Transverse colon (tissue), 4 donors: ENCODE results near the gene SLIT1. TPM values are rescaled to one million over a fixed set of nuclear protein-coding genes. Genes with fewer than 3 reads are reported as not detected.

Experiments used
- DNase-seq: peaks from one replicate; pipeline ENCODE4 v3.0.0-alpha.2; 2019
- H3K27ac ChIP-seq, 4 donors: fragments of 200-600 bp; sonication (generic); 2 replicates each; pipeline ENCODE4 v1.5.1; 2016 to 2018; ENCODE audit warnings: inconsistent platforms in 4 of 4
- H3K27me3 ChIP-seq: fragments of 200-600 bp; sonication (generic); 2 replicates; pipeline ENCODE4 v1.5.1; 2017; ENCODE audit warnings: inconsistent platforms
- H3K36me3 ChIP-seq, 4 donors: fragments of 200-600 bp; sonication (generic); 2 replicates each; pipeline ENCODE4 v1.5.1; 2017 to 2019; ENCODE audit warnings: inconsistent platforms in 4 of 4
- H3K4me1 ChIP-seq, 4 donors: fragments of 200-600 bp; sonication (generic); 2 replicates each; pipeline ENCODE4 v1.5.1; 2017 to 2020; ENCODE audit warnings: inconsistent platforms in 4 of 4
- H3K4me3 ChIP-seq, 4 donors: fragments of 200-600 bp; sonication (generic); 1 replicate in 1 of 4; 2 replicates in 3 of 4; pipeline versions ENCODE4 v1.5.1 to v1.6.1; 2017 to 2019; ENCODE audit warnings: inconsistent platforms in 4 of 4
- H3K9me3 ChIP-seq, 2 donors: fragments of 200-600 bp; sonication (generic); 2 replicates each; pipeline ENCODE4 v1.5.1; 2017 to 2019; ENCODE audit warnings: inconsistent platforms in 2 of 2
- EP300 ChIP-seq: sonication (generic); formaldehyde crosslinking; IDR thresholded peaks from one replicate; pipeline ENCODE4 v1.6.1; 2017; ENCODE audit warnings: antibody characterized with exemption, low read depth
- POLR2A ChIP-seq: fragments of 450-650 bp; IDR thresholded peaks from one replicate; pipeline ENCODE4 v1.6.1; 2016; ENCODE audit warnings: antibody characterized with exemption, mild to moderate bottlenecking, moderate library complexity
- POLR2AphosphoS5 ChIP-seq, 3 donors: sonication (generic); formaldehyde crosslinking; IDR thresholded peaks; one replicate each; pipeline ENCODE4 v1.6.1; 2016; ENCODE audit warnings: antibody characterized with exemption in 3 of 3
- WGBS, 2 donors: methylation state at CpG; one replicate each; pipeline ENCODE4 v1.1.5; 2018; ENCODE audit warnings: low coverage in 1 of 2; 5-methylcytosine and 5-hydroxymethylcytosine counted together
- in situ Hi-C, 4 donors: fragments of 200-750 bp; cut with MboI; loops; one replicate each; pipeline versions ENCODE4 v1.15.0 to v1.15.1; 2017; ENCODE audit warnings: low sequenced_read_pairs in 3 of 4, low pct_ligation_motif_present in 1 of 4, low pct_unique_long_range_greater_than_20kb in 1 of 4
- intact Hi-C: fragments of 100-400 bp; cut with DNase I; formaldehyde crosslinking; loops from one replicate; pipeline ENCODE4 v1.15.1; 2023; ENCODE audit warnings: low total_unique reads
- total RNA-seq, 4 donors: library from RNA; depleted of rRNA; stranded (reverse); fragments of >200 nt; gene quantifications; one replicate each; pipeline ENCODE4 v1.1.0, GENCODE V29; 2016
- TF ChIP-seq, protein P1 (sequence below), 5 experiments: fragments of 200-600 bp in 3 of 5; fragments of 450-650 bp in 2 of 5; sonication (generic) in 3 of 5; IDR thresholded peaks; 1 replicate in 2 of 5; 2 replicates in 3 of 5; pipeline ENCODE4 v1.5.1; 2016 to 2017; ENCODE audit warnings: antibody characterized with exemption in 5 of 5, inconsistent platforms in 3 of 5, mild to moderate bottlenecking in 2 of 5, moderate library complexity in 1 of 5

Gene SLIT1
- total RNA-seq, 4 donors from 2014 or later: 0.27 to 1.9 (median 0.32) TPM; not detected in 1

DNA sequence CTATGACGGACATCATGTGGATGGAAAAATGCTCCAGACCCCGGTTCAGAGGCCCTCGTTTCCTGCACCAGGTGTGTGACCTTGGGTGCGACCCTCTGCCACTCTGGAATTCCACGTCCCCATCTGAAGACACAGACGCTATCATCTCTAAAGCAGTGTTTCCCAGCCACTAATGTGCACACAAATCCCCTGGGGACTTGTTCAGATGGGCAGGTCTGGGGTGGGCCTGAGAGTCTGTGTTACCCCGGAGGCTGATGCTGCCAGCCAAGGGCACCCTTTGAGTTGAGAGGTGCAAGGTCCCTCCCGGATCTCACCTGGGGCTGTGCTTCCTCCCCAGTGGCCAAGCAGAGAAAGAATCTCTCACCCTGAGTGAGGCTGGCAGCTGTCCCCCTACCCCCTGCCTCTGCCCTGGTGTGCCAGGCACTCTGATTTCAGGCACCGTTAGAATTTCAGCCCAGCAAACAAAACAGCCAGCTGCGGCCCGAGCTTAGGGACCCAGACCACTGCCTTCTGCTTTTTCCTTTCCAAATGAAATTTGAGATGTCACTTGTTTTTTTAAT is 90.0 kb downstream of the SLIT1 start:
- TF ChIP-seq, protein P1, sequence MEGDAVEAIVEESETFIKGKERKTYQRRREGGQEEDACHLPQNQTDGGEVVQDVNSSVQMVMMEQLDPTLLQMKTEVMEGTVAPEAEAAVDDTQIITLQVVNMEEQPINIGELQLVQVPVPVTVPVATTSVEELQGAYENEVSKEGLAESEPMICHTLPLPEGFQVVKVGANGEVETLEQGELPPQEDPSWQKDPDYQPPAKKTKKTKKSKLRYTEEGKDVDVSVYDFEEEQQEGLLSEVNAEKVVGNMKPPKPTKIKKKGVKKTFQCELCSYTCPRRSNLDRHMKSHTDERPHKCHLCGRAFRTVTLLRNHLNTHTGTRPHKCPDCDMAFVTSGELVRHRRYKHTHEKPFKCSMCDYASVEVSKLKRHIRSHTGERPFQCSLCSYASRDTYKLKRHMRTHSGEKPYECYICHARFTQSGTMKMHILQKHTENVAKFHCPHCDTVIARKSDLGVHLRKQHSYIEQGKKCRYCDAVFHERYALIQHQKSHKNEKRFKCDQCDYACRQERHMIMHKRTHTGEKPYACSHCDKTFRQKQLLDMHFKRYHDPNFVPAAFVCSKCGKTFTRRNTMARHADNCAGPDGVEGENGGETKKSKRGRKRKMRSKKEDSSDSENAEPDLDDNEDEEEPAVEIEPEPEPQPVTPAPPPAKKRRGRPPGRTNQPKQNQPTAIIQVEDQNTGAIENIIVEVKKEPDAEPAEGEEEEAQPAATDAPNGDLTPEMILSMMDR (IDR thresholded peaks at IDR 0.05): no peak
- no peak for TF ChIP-seq POLR2A
- no peak for TF ChIP-seq POLR2AphosphoS5 (IDR thresholded peaks at IDR 0.05)
- TF ChIP-seq EP300: no peak
- 27 to 48% methylated on average over 2 to 11 of the region's 11 CpGs for WGBS, 2 donors
- Histone ChIP-seq H3K27ac (no peak overlapping the region), H3K36me3 (no peaks in the 10 kb centered on the region), H3K9me3 (no peaks in the 10 kb centered on the region), H3K4me3 (peak overlapping the region in 1 of 4 donors; percentile 2), H3K27me3 (peaks cover 30% of the 10 kb centered on the region), H3K4me1 (peaks cover 0 to 7% (median 0%) of the 10 kb centered on the region in 4 donors)
- intact Hi-C loops (no loop called here), in situ Hi-C loops (loop anchor here in 1 of 4 donors (25.0 kb wide), 1 partner anchor 117 kb away; no protein-coding TSS in a partner anchor)
- DNase-seq: no peak

DNA sequence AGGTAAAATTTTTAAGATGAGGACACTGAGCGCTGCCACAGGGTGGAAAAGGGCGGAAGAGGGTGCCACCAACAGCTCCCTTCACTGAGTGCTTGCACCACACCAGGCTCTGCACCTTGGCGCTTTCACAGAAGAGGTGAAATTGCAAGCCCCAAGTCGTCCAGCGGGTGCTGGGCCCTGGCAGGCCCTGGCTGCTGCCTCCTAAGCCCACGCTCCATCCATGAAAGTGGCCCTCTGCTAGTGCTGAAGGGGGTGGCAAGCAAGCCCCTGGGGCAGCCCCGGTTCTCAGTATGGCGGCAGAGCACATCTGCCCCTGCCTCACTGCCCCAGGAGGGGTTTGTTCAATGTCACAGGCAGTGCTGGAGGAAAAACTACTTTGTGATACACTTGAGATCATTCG is 95.1 kb downstream of the SLIT1 start:
- DNase-seq: no peak
- H3K27me3 ChIP-seq: peaks cover 30% of the 10 kb centered on the region
- in situ Hi-C loops: loop anchor here in 1 of 4 donors (25.0 kb wide), 1 partner anchor 122 kb away; no protein-coding TSS in a partner anchor
- 73 to 100% methylated on average over 1 to 9 of the region's 9 CpGs for WGBS, 2 donors
- no peak overlapping the region for H3K27ac ChIP-seq
- no peaks in the 10 kb centered on the region for H3K36me3 ChIP-seq
- H3K4me3 ChIP-seq: no peak overlapping the region
- intact Hi-C loops: no loop called here
- no peaks in the 10 kb centered on the region for H3K9me3 ChIP-seq
- no peaks in the 10 kb centered on the region for H3K4me1 ChIP-seq
- TF ChIP-seq POLR2A: no peak
- TF ChIP-seq EP300: no peak
- TF ChIP-seq POLR2AphosphoS5 (IDR thresholded peaks at IDR 0.05): no peak
- TF ChIP-seq, protein P1 (IDR thresholded peaks at IDR 0.05): no peak

DNA sequence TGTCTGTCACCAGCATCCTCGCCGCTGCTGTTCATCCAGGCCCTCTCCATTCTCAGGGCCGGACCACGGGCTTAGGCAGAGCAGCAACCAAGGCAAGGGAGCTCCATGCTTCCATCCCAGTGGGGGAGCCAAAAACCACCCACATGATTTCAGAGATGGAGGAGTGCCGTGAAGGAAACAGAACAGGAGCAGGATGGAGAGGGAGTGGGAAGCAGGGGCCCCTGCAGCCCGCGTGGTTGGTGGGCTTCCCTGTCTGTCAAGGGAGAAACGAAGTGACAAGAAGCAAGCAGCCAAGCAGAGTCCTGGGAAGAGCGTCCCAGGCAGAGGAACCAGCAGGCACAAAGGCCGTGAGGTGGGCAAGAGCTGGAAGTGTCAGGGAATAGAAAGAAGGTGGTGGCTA is 95.7 kb downstream of the SLIT1 start:
- H3K27me3 ChIP-seq: peaks cover 24% of the 10 kb centered on the region
- in situ Hi-C loops: loop anchor here in 1 of 4 donors (25.0 kb wide), 1 partner anchor 122 kb away; no protein-coding TSS in a partner anchor
- no peaks in the 10 kb centered on the region for H3K36me3 ChIP-seq
- no peaks in the 10 kb centered on the region for H3K9me3 ChIP-seq
- no peak for DNase-seq
- H3K4me3 ChIP-seq: no peak overlapping the region
- H3K4me1 ChIP-seq: no peaks in the 10 kb centered on the region
- no peak overlapping the region for H3K27ac ChIP-seq
- WGBS, 2 donors: 54 to 65% methylated on average over 6 to 10 of the region's 10 CpGs
- TF ChIP-seq POLR2A: no peak
- intact Hi-C loops: no loop called here

DNA sequence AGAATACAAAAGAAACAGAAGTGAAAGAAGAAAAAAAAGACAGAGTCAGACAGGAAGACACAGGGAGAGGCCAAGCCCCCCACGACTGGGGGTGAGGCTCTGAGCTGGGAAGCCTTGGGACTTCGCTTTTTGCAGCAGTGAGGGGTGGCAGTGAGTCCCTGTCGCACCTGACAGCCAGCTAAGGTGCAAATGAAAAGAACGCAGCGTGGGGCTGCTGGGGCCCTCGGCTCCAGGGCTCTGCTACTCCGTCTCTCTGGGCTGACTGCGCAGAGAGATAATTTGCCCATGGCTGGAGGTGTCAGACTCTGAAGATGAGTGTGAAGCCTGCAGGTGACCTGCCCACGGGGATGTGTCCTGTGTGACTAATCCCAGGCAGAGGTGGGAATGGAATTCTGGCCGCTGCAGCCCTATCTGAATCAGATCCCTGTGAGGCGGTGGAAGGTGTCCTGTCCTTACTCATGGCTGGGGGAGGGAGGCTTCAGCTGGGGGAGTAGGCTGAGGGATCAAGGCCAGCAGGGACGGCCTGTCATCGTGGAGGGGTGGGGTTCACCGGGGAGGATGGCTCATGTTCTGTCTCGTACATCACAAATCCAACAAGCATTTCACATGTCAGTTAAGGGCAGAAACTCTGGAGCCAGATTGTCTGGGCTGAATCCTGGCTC is 96.4 kb downstream of the SLIT1 start:
- Histone ChIP-seq H3K4me1 (no peaks in the 10 kb centered on the region), H3K27ac (no peak overlapping the region), H3K36me3 (no peaks in the 10 kb centered on the region), H3K4me3 (no peak overlapping the region), H3K27me3 (peaks cover 22% of the 10 kb centered on the region), H3K9me3 (no peaks in the 10 kb centered on the region)
- no peak for DNase-seq
- TF ChIP-seq EP300 (no peak), POLR2A (no peak), POLR2AphosphoS5 (IDR thresholded peaks at IDR 0.05) (no peak)
- TF ChIP-seq, protein P1 (IDR thresholded peaks at IDR 0.05): no peak
- intact Hi-C loops (no loop called here), in situ Hi-C loops (loop anchor here in 1 of 4 donors (25.0 kb wide), 1 partner anchor 123 kb away; no protein-coding TSS in a partner anchor)
- WGBS, 2 donors: 0 to 28% methylated on average over 1 to 15 of the region's 15 CpGs
